Epithelial cell of prostate (primary cell): ENCODE data around the gene CYGB.
"Not testable (repeated sequence)": the region's sequence is repeated elsewhere in the genome, so short reads cannot be mapped to it uniquely, and the experiment has no call there.

Experiments used
- DNase-seq: peaks from one replicate; pipeline ENCODE4 v3.0.0-alpha.2; 2011; ENCODE audit warnings: low read depth, low spot score
- H3K27ac ChIP-seq: fragments of 450-650 bp; 2 replicates; pipeline ENCODE4 v1.5.1; 2017; ENCODE audit warnings: mild to moderate bottlenecking

The CYGB gene

GRCh38 chr17:76528528-76529223, 8.8 kb downstream of the CYGB start:
- peak overlapping the region; percentile 88 for H3K27ac ChIP-seq
- DNase-seq = no peak

- H3K27ac ChIP-seq = no peak overlapping the region
- DNase-seq = no peak
These were observed 9.4 kb downstream of the CYGB start for GRCh38 chr17:76528156-76528527.

- no peak for DNase-seq
- H3K27ac ChIP-seq = no peak overlapping the region
These were observed 9.9 kb downstream of the CYGB start for GRCh38 chr17:76527430-76528111.

- DNase-seq, H3K27ac ChIP-seq: not testable (repeated sequence)
These were observed 10.5 kb downstream of the CYGB start for GRCh38 chr17:76527016-76527415.

- H3K27ac ChIP-seq, DNase-seq: not testable (repeated sequence)
These were observed 12.0 kb downstream of the CYGB start for GRCh38 chr17:76525513-76525833.

- no peak for DNase-seq
- H3K27ac ChIP-seq = peak overlapping the region; percentile 19
These were observed 12.7 kb downstream of the CYGB start for GRCh38 chr17:76524598-76525512.

- DNase-seq = no peak
- H3K27ac ChIP-seq = no peak overlapping the region
These were observed 14.1 kb downstream of the CYGB start for GRCh38 chr17:76523084-76524037.

- not testable (repeated sequence) for H3K27ac ChIP-seq, DNase-seq
These were observed 15.8 kb downstream of the CYGB start for GRCh38 chr17:76521683-76522082.

GRCh38 chr17:76521262-76521661, 16.2 kb downstream of the CYGB start:
- no peak overlapping the region for H3K27ac ChIP-seq
- no peak for DNase-seq

- no peak overlapping the region for H3K27ac ChIP-seq
- DNase-seq = no peak
These were observed 18.2 kb downstream of the CYGB start for GRCh38 chr17:76519048-76519966.

GRCh38 chr17:76517638-76518038, 19.9 kb downstream of the CYGB start:
- no peak for DNase-seq
- no peak overlapping the region for H3K27ac ChIP-seq

GRCh38 chr17:76515274-76515949, 22.1 kb downstream of the CYGB start:
- peak; percentile 68 for DNase-seq
- peak overlapping the region; percentile 56 for H3K27ac ChIP-seq

GRCh38 chr17:76514355-76514754, 23.2 kb downstream of the CYGB start:
- not testable (repeated sequence) for DNase-seq, H3K27ac ChIP-seq

GRCh38 chr17:76513306-76513692, 24.2 kb downstream of the CYGB start:
- DNase-seq = no peak
- H3K27ac ChIP-seq = no peak overlapping the region

GRCh38 chr17:76512366-76513305, 24.9 kb downstream of the CYGB start:
- no peak for DNase-seq
- no peak overlapping the region for H3K27ac ChIP-seq

GRCh38 chr17:76511668-76512365, 25.7 kb downstream of the CYGB start:
- no peak overlapping the region for H3K27ac ChIP-seq
- DNase-seq = no peak

- H3K27ac ChIP-seq = no peak overlapping the region
- DNase-seq = no peak
These were observed 26.7 kb downstream of the CYGB start for GRCh38 chr17:76510831-76511244.
